ENCODE measurements around the gene YIPF5.
A peak's percentile ranks its signal among the peaks of the same experiment; 100 is the strongest.

YIPF5 gene

DNA sequence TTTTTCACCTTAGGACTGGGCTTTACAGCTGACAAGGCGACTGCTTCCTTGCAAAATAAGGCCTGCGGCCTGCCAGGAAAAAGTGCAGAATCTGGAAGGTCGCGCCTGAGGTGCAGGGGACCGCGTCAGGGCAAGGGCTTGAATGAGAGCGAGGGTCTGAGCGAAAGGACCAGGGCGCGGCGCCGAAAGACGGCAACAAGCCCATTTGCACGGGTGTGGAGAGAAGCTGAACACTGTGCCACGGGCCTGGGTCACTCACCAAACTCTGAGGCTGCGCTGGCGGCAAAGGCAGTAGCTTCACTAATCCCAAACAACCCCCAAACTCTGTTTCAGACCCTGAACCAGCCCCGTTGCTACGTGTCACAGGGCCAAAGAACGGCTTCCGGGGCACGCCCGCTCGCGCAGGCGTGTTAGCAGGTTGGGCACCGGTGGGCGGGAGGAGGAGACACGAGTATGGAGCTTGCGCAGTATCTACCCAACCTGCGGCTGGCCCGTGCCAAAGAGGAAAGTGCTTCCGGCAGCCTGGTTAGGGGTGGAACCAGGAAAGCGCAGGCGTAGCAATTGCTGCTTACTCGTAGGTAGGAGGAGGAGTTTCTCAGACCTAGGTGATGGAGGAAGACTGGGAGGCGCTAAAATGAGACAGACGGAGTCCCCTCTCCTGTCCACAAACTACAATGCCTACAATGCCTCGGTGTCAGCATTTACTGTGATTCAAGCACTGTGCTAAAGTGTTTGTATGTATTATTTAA is at the start of gene YIPF5, which contains the start of gene KCTD16:
Gene YIPF5, minus strand, starts transcription at position 384 of the 749 bp plus-strand sequence. CDS start 704 bp downstream, outside the sequence.
Gene KCTD16, plus strand, starts transcription at position 598 of the 749 bp plus-strand sequence.
- DNase-seq, result peak; percentile 96

DNA sequence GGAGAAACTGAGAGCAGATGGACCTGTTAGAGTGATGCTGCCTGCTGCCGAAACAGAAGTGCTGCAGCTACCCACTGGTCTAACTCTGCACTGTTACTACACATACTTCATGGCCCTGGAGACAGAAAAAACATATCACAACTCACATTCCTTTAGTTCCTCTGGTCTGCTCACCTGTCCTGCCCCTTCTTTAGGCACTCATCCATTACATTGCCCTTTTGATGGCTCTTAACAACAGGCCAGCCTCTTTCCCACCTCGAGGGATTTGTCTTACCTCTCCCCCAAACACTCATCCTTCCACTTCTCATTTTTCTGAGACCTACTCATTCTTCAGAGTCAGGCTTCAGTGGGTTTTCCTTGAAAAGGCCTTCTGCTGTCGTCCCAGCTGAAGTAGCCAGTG is 49.4 kb upstream of the YIPF5 start:
- DNase-seq, result no peak

DNA sequence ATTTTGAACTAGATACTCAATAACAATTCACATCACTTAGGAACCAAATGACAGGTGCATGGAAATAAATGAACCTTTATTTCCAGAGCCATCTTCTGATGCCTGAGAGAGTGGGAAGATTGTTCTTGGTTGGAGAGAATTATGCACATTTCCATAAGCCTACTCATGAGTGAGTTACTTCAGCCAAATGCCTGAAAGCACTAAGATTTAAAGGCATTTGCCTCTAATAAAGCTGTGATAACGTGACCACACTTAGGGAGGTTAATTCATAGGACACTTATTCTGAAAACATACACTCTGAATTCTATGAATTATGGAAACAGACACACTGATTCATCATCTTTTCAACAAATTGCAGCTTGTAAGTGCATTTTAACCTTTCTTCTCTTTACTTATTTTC is 40.2 kb upstream of the YIPF5 start:
- DNase-seq, result no peak

- no peak for DNase-seq
These were observed 38.9 kb upstream of the YIPF5 start for GRCh38 chr5:144209361-144209760.

GRCh38 chr5:144207875-144208444 is 37.5 kb upstream of the YIPF5 start:
- DNase-seq, result no peak

- DNase-seq, result no peak
These were observed 35.7 kb upstream of the YIPF5 start for GRCh38 chr5:144206141-144206540.

GRCh38 chr5:144205141-144205551 is 34.7 kb upstream of the YIPF5 start:
- no peak for DNase-seq

DNA sequence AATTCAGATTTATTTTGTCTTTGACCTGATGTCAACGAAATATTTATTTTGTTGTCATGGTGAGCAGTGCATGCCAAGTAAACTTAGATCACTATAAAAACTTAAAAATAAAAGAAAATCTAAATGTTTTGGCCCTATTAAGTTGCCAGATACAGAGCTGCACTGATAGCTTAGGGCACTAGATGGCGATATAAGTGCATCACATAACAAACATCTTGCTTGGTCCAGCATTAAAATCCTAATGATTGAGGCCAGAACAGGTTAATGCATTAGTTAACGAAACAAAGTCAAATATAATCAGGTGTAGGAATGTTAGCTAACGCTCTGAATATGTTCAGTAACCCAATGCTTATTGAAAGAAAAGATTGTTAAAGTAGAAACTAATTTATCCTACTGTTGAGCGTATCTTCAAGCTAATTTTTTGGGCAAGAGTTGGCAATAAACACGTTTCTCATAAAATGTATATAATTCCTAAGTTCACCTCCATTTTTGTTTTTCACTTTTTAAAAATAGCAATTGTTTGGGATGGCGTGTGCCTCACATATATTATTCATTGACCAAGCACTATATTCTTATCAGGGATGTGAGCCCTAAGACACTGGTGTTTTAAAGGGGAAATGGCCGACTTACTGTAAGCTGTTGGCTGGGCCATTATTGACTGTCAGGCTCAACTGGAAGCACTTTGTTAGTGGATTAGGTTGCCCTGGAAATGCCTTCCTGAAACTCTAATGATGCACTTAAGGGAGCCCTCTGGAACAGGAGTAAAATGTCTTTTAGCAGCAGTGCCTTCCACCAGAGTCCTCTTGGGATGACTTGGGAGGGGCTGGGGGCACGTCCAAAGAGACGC is 33.5 kb upstream of the YIPF5 start:
- peak; percentile 27 for DNase-seq

DNA sequence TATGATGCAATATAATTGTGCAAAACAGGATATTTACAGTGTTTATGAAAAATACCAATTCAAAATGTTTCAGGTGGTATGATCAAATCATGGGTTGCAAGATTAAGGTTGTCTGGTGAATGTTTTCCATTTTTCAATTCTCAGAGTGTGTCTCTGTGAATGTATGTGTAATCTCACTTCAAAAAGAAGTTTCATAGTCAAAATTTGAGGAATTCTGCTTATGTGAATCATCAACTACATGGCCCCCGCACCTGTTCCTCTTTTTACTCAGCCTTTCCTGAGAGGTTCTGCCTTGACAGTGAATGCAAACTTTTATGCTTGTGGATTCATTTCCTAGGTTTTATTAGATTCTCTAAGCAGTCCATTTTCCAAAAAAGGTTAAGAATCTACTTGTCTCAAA is 32.3 kb upstream of the YIPF5 start:
- no peak for DNase-seq

DNA sequence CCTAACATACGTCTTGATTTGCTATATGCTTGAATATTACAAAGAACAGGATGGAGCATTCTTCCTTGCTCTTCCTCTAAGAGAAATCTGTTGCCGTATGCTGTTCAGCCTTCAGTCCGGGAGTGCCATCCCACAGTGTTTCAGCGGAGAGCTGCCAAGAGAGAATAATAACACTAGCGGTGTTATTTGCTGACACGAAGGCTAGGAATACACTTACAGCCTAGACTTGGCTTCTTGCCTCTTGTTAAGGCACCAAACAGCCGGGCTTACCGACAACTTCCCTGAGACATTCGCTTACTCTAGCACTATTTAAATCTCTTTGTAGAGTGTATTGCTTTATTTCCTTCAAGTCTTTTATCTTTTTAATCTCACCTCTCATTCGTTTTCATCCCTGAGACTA is 31.6 kb upstream of the YIPF5 start:
- no peak for DNase-seq

- no peak for DNase-seq
These were observed 31.1 kb upstream of the YIPF5 start for GRCh38 chr5:144201588-144201987.

DNA sequence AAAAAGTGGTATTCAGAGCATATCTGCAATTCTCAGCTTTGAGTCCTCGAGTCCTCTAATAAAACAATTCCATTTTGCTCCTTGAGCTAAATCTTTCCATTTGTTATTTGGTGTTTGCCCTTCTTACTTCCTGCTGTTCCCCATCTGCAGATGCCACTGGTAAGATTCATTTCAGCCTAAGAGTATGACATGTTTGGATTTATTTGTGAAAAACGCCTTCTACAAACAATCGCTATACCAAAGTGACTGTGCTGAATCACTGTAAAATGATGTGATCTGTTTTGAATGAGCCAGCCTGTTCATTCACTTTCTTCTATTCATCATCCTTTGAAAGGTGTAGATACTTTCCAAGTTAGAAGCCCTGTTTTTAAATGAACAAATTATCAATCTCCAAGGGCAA is 27.9 kb upstream of the YIPF5 start:
- no peak for DNase-seq

GRCh38 chr5:144196612-144197011 is 26.2 kb upstream of the YIPF5 start:
- DNase-seq, result no peak

DNA sequence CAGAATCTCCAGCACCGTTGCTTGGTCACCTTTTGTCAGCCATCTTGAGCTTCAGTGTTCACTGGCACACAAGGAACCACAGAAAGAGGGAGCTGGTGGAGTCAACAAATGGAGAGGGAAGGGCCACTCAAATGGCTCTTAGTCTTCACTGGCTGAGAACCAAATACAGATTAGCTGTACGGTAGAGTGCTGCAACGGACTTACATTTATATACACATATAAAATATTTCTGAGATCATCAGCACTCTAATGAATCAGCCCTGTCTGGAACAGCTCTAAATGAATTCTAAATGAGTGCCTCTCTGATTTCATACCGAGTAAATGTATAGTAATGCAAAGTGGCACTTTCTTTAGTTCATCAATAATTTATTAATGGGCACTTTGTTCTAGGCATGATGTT is 25.0 kb upstream of the YIPF5 start:
- no peak for DNase-seq

DNA sequence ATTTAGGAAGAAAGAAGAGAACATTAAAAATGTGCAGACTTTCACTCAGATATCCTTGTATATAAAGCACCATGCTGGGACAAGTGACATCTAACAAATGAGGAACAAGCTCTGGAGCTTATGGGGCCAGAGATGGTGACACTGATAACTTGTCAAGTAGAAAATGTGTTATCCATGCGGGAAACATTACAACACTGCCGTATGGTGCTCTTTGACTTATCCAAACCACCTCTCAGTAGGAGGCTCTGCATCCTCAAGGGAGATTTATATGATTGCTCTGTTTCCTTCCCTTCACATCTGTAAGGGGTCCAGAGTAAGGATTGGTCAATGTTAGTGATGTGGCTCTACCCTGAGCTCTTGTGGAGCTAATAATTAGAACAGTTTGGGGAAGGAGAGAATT is 23.7 kb upstream of the YIPF5 start:
- DNase-seq, result no peak

- no peak for DNase-seq
These were observed 22.2 kb upstream of the YIPF5 start for GRCh38 chr5:144192661-144193060.

GRCh38 chr5:144191998-144192397 is 21.5 kb upstream of the YIPF5 start:
- DNase-seq, result peak; percentile 19

DNA sequence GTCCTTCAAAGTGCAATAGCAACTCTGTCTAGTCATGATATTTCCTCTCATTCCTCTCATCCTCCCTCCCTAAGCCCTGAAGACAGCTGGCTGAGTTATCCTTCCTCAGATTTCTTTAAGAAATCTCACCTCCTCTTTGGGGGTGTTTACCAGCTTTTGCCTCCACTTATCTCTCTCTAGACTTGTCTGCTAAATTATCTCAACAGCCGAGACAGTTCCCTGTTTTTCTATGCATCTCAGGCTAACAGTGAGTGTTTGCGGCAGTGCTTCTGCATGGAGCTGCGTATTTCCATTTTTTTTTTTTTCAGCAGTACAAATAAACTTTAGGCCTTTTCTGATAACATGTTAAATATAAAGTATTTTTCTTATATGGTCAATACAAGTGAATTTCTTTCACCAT is 21.1 kb upstream of the YIPF5 start:
- DNase-seq, result no peak

GRCh38 chr5:144189800-144190429 is 19.5 kb upstream of the YIPF5 start:
- peak; percentile 71 for DNase-seq

DNA sequence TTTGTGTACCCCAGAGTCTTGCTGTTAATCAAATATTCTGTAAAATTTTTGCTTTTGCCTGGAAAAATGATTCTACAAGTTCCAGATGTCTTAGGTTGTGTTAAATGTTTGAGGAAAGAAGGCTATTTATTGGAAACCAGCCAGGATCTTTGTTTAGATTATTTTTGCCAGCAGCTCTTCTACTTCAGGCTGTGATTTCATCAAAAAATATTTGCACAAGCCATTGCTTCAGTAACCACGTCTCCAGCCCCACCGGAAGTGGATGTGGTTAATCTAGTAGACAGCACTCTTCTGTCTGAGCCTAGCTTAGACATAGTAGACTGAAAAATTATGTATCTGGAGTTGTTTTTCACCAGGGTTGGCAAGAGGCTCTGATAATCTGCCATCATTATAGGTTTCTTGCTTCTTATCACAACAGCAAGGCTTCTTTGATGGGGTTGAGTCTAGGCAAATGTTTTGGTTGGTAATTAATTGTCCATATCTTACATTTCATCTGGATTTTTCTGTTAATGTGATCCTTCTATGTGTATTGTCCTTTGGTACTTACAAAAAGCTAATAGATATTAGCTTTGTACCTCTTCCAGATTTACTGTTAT is 17.3 kb upstream of the YIPF5 start:
- DNase-seq, result peak; percentile 83

DNA sequence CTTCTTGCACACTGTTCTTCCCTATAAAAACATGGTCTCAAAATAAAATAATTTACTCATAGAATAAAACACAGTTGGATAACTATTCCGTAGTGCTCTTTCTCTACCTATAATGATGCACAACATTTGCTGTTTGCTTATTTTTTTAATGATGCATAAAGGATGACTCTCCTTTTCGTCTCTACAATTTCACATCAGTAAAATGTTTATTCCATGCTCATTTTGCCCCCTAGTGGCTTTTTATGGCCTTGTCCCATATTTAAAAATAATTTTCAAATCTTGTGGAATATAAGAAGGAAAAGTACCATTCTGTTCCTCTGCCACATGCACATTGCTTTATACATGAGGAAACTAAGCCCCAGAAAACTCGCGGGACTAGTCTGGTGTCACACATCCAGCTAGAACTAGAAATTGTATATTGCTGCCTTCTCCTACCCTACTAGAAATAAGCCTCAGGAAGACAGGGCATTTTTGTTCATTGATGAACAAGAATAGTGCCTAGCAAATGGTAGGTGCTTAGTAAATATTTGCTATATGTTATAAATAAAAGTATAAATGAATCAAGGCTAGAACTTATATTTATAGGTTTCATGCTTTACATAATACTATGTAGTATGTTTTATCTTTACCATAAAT is 12.9 kb upstream of the YIPF5 start:
- no peak for DNase-seq

- DNase-seq, result no peak
These were observed 8.8 kb upstream of the YIPF5 start for GRCh38 chr5:144179226-144179625.
